ENCODE results near the gene NAXE.
A peak's percentile ranks its signal among the peaks of the same experiment; 100 is the strongest.

NAXE gene

GRCh38 chr1:156591432-156592157 is at the start of gene NAXE:
Gene NAXE (plus strand): TSS chr1:156591776. CDS start chr1:156591805, 29 bp downstream.
- peak; percentile 83 for DNase-seq

DNA sequence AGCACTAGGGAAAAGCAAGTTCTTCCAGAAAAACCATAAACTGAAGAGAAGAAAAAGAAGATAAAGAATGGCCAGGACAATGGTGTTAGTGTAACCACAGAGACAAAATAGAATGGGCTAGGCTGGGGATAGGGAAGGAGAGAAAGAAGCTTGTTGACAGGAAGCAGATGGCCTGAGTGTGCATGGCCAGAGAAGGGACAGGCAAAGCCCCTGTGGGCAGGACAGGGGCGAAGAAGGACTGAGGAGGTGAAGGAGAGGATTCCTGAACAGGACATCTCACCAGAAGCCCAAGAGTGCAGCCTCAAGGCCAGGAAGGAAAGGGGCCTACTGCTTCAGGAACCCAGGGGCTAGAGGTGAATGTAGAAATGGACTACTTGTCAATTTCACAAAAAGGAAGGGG is 48.5 kb upstream of the NAXE start:
- no peak for DNase-seq

GRCh38 chr1:156544592-156545102 is 46.9 kb upstream of the NAXE start:
- DNase-seq: no peak

- DNase-seq: no peak
These were observed 45.3 kb upstream of the NAXE start for GRCh38 chr1:156546267-156546666.

DNA sequence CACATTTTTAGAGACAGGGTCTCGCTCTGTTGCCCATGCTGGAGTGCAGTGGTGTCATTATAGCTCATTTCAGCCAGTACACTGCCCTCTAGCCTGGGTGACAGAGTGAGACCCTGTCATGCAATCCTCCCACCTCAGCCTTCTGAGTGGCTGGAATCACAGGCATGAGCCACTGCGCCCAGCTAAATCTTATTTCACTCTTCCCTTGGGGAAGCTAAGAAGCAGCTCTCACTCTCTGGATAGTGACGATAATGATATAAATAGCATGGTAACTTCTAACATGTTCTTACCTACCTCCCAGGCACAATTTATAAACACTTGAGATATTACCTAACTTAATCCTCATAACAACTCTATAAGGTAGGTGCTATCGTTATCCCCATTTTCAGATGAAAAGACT is 44.1 kb upstream of the NAXE start:
- no peak for DNase-seq

DNA sequence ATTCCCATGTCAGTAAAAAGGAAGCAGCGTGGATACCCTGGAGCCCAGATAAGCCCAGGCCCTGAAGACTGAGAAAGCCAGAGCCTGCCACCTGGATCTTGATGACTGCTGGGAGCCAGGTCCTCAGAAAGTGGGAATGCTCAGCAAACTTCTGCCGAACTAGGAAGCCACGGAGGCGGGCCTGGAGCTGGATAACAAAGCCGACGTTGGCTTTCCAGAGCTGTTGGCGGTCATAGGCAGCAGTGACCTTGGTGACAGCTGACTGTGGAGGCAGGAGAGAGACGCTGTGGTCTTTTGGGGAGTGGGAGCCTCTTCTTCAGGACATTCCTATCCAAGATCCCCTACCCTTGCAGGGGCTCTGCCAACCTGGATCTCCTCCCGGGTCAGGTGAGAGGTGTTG is 43.6 kb upstream of the NAXE start:
- DNase-seq: no peak

DNA sequence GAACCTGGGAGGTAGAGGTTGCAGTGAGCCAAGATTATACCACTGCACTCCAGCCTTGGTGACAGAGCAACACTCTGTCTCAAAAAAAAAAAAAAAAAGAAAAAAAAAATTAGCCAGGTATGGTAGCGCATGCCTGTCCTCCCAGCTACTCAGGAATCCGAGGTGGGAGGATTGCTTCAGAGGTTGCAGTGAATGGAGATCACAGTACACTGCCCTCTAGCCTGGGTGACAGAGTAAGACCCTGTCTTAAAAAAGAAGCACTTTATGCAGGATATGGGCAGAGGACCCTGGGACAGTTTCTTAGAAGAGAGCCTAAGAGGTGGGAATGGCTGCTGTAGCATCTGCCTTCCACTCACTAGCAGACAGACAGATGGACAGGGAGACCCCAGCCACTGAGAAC is 42.2 kb upstream of the NAXE start:
- DNase-seq: no peak

GRCh38 chr1:156549831-156550230 is 41.7 kb upstream of the NAXE start:
- no peak for DNase-seq

GRCh38 chr1:156550346-156550745 is 41.2 kb upstream of the NAXE start:
- DNase-seq: no peak

DNA sequence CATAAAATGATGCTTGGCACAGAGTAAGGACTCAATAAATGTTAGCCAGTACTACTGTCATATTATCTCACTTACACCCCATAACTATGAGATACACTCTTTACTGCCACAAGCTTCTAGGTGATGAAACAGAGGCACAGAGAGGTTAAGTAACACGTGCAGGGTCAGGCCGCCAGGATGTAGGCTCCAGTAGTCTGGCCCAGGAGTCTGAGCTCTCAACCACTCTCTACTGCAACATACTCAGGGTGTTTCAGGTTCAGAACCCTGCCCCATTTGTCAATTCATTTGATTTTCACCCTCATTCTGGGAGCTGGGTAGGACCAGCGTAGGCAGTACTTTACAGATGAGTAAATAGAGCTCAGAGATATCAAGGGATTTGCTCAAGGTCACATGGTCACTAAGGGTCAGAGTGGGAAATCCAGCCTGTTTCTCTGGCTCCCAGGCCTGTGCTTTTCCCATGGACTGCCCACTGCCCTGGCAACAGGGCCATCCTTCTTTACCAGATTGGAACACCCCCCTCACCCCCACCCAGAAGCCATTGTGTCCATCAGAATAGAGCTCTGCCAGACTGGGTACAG is 40.4 kb upstream of the NAXE start:
- DNase-seq: no peak

GRCh38 chr1:156551869-156552268 is 39.7 kb upstream of the NAXE start:
- DNase-seq: no peak

DNA sequence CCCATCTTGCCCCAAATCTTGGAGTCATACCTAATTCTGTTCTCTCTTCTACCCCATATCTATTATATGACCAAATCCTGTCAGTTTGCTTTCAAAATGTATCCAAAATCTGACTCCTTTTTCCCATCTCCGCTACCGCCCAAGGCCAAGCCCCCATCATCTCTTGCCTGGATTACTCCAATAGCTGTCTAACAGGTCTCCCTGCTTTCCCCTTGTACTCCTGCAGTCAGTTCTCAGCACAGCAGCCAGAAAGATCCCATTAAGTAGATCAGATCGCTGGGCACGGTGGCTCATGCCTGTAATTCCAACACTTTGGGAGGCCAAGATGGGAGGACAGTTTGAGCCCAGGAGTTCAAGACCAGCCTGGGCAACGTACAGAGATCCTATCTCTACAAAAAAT is 39.1 kb upstream of the NAXE start:
- DNase-seq: no peak

DNA sequence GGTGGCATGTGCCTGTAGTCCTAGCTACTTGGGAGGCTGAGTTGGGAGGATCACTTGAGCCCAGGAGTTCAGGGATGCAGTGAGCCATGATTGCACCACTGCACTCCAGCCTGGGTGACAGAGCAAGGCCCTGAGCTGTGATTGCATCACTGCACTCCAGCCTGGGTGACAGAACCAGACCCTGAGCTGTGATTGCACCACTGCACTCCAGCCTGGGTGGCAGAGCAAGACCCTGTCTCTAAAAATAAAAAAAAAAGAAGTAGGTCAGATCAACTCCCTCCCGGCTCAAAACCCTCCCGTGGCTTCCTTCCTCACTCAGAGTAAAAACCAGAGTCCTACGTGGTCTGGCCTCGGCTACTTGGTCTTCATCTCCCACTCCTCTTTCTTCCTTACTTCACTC is 38.6 kb upstream of the NAXE start:
- peak; percentile 41 for DNase-seq

DNA sequence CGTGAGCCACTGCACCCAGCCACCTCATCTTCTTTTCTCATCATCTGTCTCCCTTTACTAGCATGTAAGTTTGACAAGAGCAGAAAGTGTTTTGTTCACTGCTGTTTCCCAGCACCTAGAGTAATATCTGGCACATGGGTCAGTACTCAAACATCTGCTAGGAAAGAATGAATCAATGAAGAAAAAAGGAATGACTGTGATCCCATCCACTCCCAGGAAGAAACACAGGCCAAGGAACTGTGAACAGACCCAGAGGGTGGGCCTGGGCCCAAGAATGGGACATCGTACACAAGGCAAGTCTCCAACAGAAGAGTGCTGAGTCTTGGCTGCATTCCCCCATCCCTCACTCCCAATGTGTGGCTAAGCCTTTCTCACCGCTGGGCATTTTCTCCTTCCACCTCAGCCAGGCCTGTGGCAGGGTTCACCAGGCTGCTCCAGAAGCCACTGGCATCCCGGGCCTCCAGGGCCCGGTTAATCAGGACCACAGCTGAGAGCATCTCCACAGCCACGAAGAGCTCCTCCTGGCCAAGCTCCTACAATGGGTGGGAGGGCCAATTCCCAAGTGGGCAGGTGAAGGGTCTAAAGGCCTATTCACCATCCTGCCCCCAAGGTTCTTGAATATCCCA is 37.6 kb upstream of the NAXE start:
- no peak for DNase-seq

DNA sequence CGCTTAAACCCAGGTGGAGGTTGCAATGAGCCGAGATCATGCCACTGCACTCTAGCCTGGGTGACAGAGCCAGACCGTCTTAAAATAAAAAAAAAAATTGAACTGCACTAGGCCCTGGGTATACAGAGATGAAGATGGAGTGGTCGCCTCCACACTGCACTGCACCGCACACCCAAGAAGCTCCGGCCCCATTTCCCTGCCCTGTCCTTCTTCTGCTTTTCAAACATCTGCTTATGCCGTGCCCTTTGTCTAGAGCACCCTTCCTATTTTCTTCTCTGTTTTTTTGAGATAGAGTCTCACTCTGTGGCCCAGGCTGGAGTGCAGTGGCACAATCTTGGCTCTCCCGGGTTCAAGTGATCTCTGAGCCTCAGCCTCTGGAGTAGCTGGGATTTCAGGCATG is 36.6 kb upstream of the NAXE start:
- DNase-seq: no peak

- DNase-seq: no peak
These were observed 35.9 kb upstream of the NAXE start for GRCh38 chr1:156555715-156556114.

GRCh38 chr1:156556354-156556753 is 35.2 kb upstream of the NAXE start:
- DNase-seq: no peak

DNA sequence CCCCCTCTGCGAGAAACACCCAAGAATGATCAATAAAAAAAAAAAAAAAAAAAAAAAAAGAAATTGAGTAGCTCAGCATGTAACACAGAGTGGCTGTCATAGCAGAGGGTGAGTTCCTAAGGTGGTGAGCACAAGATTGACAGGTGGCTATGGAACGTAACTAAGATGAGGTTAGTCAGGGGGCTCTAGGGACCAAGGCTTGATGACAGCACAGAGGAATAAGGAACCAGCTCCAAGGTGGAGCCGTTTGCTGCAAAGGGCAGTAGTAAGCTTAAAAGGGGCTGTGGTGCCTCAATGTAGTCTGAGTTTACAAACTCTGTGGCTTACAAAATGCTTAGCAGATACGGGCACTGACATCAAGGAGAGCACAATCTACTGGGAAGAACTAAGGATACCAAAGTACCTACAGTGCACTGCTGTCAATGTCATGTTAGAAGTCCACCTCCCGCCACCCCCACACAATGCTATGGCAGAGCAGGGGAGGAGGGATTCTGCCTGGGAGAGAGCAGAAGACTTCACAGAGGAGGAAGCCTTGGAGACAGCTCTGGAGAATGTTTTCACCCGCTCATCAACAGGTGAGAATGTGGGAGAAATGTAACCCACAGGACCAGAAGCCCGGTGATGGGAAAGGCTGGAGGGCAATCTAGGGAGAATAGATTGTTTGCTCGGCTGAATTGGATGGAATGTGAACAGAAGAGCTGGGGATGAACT is 32.3 kb upstream of the NAXE start:
- no peak for DNase-seq

DNA sequence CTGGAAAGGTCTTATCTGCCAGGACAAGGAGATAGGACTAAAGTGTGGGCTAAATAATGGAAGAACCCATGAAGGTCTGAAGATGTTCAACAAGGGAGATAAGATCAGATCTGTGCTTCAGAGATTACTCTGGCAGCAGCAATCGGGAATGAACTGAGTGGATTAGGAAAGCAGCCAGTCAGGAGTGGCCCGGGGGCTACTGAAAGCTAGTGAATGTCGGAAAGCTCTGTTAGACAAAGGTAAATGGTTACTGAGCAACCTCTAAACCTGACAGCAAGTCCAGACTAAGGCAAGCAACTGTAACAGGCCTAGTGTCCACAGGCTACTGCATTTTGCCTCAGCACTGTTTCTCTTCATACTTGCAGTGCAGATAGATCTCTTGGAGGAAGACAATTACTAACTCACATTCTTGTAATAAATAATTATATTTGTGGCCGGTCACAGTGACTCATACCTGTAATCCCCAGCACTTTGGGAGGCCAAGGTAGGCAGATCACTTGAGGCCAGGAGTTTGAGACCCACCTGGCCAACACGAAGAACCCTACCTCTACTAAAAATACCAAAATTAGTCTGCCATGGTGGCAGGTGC is 31.7 kb upstream of the NAXE start:
- DNase-seq: no peak

GRCh38 chr1:156560585-156561163 is 30.9 kb upstream of the NAXE start:
- DNase-seq: no peak

DNA sequence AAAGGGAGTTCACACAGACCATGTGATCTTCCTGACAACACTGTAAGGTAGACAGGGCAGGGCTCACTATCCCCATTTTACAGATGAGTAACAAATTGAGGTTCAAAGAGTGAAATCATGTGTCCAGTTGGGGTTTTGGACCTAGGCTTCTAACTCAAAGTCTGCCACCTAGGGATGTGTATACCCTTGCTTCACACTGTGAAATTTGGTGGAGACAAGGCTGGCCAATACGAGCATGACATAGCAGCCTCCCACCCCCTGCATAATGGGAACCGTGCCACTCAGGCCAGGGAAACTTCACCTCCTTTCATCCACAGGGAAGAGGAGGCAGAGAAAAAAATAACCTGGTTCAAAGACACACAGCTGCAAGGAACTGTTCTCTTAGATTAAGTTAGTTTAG is 26.1 kb upstream of the NAXE start:
- DNase-seq: no peak

GRCh38 chr1:156566436-156566835 is 25.1 kb upstream of the NAXE start:
- no peak for DNase-seq

All from femur (tissue), 1 donor.